ENCODE data around the gene PCSK6.

PCSK6 gene

DNA sequence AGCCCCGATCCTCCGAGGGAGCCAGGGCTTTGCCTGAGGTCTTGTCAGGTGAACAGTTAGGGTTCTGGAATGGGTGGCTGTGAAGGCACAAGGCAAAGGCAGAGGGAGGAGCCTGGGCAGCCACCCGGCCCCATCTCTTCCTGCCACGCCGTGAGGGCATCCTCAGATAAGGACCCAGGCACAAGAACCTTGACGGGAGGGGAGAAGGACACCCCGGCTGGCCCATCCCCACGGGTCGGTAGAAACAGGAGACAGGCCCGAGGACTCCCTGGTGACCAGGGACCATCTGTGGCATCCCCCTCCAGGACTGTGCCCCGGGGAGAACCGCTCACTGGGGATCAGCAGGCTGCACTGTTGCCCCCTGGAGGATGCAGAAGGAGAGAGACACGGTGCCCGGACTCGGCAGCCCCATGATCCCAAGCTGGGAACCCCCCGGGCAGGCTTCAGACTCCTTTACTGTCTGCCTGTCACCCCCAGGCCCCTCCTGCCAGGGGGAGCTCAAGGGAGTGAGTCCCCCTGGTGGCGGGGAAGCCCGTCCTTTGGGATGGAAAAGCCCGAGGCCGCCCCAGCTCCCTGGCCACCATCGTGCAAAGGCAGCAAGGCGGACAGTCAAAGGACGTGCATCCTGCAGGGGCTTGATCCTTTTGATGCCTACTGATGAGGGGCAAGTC is 12.3 kb upstream of the PCSK6 start:
- Histone ChIP-seq H3K27me3 (replicated peaks; ENCODE audit: insufficient read depth, low read length) (no peaks in the 10 kb centered on the region), H3K9ac (ENCODE audit: low read length) (no peak overlapping the region), H3K36me3 (replicated peaks; ENCODE audit: insufficient read depth, low read length) (no peaks in the 10 kb centered on the region), H3K27ac (ENCODE audit: low read length) (no peak overlapping the region), H3K79me2 (ENCODE audit: low read length) (no peaks in the 10 kb centered on the region), H3K4me1 (ENCODE audit: low read length) (peaks cover 18% of the 10 kb centered on the region), H3K4me2 (ENCODE audit: low read depth, low read length) (no peak overlapping the region), H3F3A (ENCODE audit: insufficient read depth, low read length) (no peaks in the 10 kb centered on the region), H3K9me3 (replicated peaks; ENCODE audit: insufficient read depth, low read length) (no peaks in the 10 kb centered on the region), H3K9me2 (replicated peaks; ENCODE audit: insufficient read depth, low read length) (no peaks in the 10 kb centered on the region), H4K20me1 (ENCODE audit: insufficient read depth, low read length) (no peaks in the 10 kb centered on the region), H3K4me3 (ENCODE audit: low read length) (no peak overlapping the region), H2AFZ (ENCODE audit: low read length) (peak overlapping the region; percentile 43; the same call in 1 of the 2 replicates)
- no peak for TF ChIP-seq EZH2phosphoT487 (IDR thresholded peaks at IDR 0.05; ENCODE audit: low read length)
- TF ChIP-seq, protein P1, sequence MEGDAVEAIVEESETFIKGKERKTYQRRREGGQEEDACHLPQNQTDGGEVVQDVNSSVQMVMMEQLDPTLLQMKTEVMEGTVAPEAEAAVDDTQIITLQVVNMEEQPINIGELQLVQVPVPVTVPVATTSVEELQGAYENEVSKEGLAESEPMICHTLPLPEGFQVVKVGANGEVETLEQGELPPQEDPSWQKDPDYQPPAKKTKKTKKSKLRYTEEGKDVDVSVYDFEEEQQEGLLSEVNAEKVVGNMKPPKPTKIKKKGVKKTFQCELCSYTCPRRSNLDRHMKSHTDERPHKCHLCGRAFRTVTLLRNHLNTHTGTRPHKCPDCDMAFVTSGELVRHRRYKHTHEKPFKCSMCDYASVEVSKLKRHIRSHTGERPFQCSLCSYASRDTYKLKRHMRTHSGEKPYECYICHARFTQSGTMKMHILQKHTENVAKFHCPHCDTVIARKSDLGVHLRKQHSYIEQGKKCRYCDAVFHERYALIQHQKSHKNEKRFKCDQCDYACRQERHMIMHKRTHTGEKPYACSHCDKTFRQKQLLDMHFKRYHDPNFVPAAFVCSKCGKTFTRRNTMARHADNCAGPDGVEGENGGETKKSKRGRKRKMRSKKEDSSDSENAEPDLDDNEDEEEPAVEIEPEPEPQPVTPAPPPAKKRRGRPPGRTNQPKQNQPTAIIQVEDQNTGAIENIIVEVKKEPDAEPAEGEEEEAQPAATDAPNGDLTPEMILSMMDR (IDR thresholded peaks at IDR 0.05; ENCODE audit: low read length): peak; percentile 45
- no peak for DNase-seq

GRCh38 chr15:101500865-101501551 is 11.5 kb upstream of the PCSK6 start:
- Histone ChIP-seq H3K9ac (ENCODE audit: low read length) (no peak overlapping the region), H3K4me2 (ENCODE audit: low read depth, low read length) (no peak overlapping the region), H3K79me2 (ENCODE audit: low read length) (no peaks in the 10 kb centered on the region), H3K27ac (ENCODE audit: low read length) (no peak overlapping the region), H3K36me3 (replicated peaks; ENCODE audit: insufficient read depth, low read length) (no peaks in the 10 kb centered on the region), H3K9me3 (replicated peaks; ENCODE audit: insufficient read depth, low read length) (no peaks in the 10 kb centered on the region), H2AFZ (ENCODE audit: low read length) (peak overlapping the region; percentile 43; the same call in 1 of the 2 replicates), H4K20me1 (ENCODE audit: insufficient read depth, low read length) (no peaks in the 10 kb centered on the region), H3F3A (ENCODE audit: insufficient read depth, low read length) (no peaks in the 10 kb centered on the region), H3K4me1 (ENCODE audit: low read length) (peaks cover 18% of the 10 kb centered on the region), H3K9me2 (replicated peaks; ENCODE audit: insufficient read depth, low read length) (no peaks in the 10 kb centered on the region), H3K4me3 (ENCODE audit: low read length) (no peak overlapping the region), H3K27me3 (replicated peaks; ENCODE audit: insufficient read depth, low read length) (no peaks in the 10 kb centered on the region)
- TF ChIP-seq EZH2 (optimal IDR thresholded peaks at IDR 0.05; ENCODE audit: low read depth, low read length) (no peak), EZH2phosphoT487 (IDR thresholded peaks at IDR 0.05; ENCODE audit: low read length) (no peak)
- TF ChIP-seq, protein P1 (IDR thresholded peaks at IDR 0.05; ENCODE audit: low read length): no peak
- DNase-seq: no peak

- no peak overlapping the region for H3K9ac ChIP-seq (ENCODE audit: low read length)
- DNase-seq: peak; percentile 69
- H3K36me3 ChIP-seq (replicated peaks; ENCODE audit: insufficient read depth, low read length): no peaks in the 10 kb centered on the region
- TF ChIP-seq EZH2phosphoT487 (IDR thresholded peaks at IDR 0.05; ENCODE audit: low read length): no peak
- TF ChIP-seq EZH2 (optimal IDR thresholded peaks at IDR 0.05; ENCODE audit: low read depth, low read length): no peak
- TF ChIP-seq, protein P1 (IDR thresholded peaks at IDR 0.05; ENCODE audit: low read length): no peak
- no peaks in the 10 kb centered on the region for H3K79me2 ChIP-seq (ENCODE audit: low read length)
- H3K9me3 ChIP-seq (replicated peaks; ENCODE audit: insufficient read depth, low read length): no peaks in the 10 kb centered on the region
- H3K27ac ChIP-seq (ENCODE audit: low read length): no peak overlapping the region
- peaks cover 18% of the 10 kb centered on the region for H3K4me1 ChIP-seq (ENCODE audit: low read length)
- no peak overlapping the region for H3K4me3 ChIP-seq (ENCODE audit: low read length)
- H3F3A ChIP-seq (ENCODE audit: insufficient read depth, low read length): no peaks in the 10 kb centered on the region
- peak overlapping the region; percentile 19; the same call in 1 of the 2 replicates for H2AFZ ChIP-seq (ENCODE audit: low read length)
- H3K4me2 ChIP-seq (ENCODE audit: low read depth, low read length): peak overlapping the region; percentile 23; the same call in 1 of the 2 replicates
- H4K20me1 ChIP-seq (ENCODE audit: insufficient read depth, low read length): no peaks in the 10 kb centered on the region
- H3K9me2 ChIP-seq (replicated peaks; ENCODE audit: insufficient read depth, low read length): no peaks in the 10 kb centered on the region
- H3K27me3 ChIP-seq (replicated peaks; ENCODE audit: insufficient read depth, low read length): no peaks in the 10 kb centered on the region
Measured at GRCh38 chr15:101499863-101500713, 10.6 kb upstream of the PCSK6 start.

Data from MM.1S (cell line).